Effector CD8-positive, alpha-beta T cell (primary cell): ENCODE measurements around the gene EIF1.
A peak's percentile ranks its signal among the peaks of the same experiment; 100 is the strongest.
"Not testable (repeated sequence)": the region's sequence is repeated elsewhere in the genome, so short reads cannot be mapped to it uniquely, and the experiment has no call there.

Experiments used
- DNase-seq: peaks from one replicate; lab custom pipeline; 2025; lab: John Stamatoyannopoulos, UW

Gene EIF1

GRCh38 chr17:41655611-41656111 lies 33.0 kb upstream of the EIF1 start:
- DNase-seq, result no peak

- no peak for DNase-seq
Measured at GRCh38 chr17:41656249-41657023, 32.2 kb upstream of the EIF1 start.

DNA sequence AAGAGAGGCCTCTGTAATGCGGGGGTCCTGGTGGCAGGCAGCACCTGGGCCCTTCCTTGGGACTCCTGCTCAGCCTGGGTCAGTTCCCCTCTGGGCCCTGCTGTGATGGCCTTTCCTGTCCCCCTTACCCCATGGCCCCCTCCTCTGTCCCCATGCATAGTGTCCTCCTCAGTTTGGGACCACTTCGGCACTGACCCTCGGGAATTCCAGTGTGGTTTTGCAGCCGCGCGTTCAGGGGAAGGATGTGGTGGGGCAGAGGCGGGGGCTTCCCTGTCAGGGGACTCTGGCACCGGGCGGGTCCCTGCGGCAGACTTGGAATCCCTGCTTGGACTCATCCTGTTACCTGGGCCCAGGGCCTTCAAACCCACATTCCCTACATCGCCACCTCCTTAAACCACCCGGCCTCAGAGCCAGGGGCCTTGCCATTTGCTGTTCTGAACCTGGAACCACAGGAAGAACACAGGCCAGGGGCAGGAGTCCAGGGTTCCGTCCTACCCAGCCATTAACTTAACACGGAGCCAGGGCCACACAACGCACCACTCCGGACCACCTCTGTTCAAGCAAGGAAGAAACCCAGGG lies 31.4 kb upstream of the EIF1 start:
- no peak for DNase-seq

GRCh38 chr17:41657936-41658335 lies 30.7 kb upstream of the EIF1 start:
- no peak for DNase-seq

DNA sequence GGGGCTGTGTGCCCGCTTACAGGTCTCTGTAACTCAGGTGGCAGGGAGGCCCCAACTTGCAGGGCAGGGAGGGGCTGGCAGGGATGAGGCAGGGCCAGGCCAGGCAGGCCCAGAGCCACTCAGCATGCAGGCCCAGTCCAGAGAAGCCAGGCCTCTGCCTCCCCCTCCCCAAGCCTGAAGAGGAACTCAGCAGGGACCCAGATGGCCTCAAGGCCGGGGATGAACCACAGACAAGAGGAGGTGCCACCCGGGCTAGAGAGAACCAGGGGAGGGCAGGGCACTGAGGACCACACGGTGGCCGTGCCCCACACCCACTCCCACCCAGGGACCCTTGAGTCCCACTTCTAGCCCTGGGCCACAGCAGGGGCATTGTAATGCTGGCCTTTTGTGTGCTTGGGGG lies 29.8 kb upstream of the EIF1 start:
- DNase-seq, result no peak

GRCh38 chr17:41659427-41660212 lies 29.1 kb upstream of the EIF1 start:
- DNase-seq, result no peak

DNA sequence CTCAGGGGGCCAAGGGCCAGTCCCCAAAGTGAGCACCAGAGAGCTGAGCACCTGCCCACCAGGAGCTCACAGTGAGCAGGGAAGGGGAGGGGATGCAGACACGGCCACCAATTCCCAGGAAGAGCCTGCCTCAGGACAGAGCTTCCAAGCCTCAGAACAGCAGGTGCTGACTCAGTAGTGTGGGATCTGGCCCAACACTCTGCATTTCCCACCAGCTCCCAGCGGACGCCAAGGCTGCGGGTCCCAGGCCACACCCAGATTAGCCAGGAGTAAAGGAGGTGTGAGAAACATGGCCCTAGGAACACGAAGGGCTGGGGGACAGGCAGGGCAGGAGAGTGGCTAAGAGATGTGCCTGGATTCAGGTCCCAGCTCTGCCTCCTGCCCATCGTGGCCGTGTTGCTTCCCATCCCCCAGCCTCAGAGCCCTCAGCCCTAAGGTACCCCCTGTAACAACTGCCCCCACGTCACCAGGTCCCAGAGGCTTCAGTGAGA lies 28.4 kb upstream of the EIF1 start:
- DNase-seq, result no peak

GRCh38 chr17:41663451-41664171 lies 25.1 kb upstream of the EIF1 start:
- DNase-seq, result no peak

- DNase-seq, result no peak
Measured at GRCh38 chr17:41664172-41664457, 24.6 kb upstream of the EIF1 start.

- no peak for DNase-seq
Measured at GRCh38 chr17:41664587-41665565, 23.8 kb upstream of the EIF1 start.

DNA sequence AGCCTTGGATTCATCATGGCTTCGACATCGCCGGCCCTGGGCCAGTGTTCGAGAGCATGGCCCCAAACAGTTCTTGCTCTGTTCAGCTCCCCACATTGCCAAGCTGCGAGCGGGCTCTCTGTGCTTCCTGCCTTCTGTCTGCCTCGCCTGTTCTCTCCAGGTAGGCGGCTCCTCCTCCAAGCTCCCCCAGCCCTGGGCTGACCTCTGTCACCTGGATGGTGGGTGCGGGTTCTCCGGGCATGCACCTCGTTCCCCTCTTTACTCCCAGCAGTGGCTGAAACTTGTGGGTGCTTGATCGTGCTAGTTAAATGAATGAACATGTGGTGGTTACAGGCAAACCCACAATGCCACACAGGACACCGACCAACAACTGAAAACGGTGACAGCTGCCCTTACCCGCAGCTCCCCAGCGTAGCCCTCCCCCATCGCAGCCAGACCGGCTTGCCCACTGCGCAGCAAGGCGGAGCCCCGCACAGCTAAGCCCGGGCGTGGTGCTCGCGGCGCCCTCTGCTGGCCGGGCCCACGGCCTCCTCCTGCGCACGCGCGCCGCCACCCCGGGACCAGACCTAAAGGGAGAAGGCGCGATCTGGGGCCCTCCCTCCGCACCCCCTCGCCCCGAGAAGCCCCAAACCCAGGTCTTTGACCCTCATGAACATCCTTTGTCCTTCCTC lies 23.0 kb upstream of the EIF1 start:
- peak; percentile 82 for DNase-seq

- peak; percentile 73 for DNase-seq
Measured at GRCh38 chr17:41666237-41666641, 22.4 kb upstream of the EIF1 start.

GRCh38 chr17:41666708-41667279 lies 21.9 kb upstream of the EIF1 start:
- DNase-seq, result peak; percentile 82

- no peak for DNase-seq
Measured at GRCh38 chr17:41667280-41668041, 21.2 kb upstream of the EIF1 start.

DNA sequence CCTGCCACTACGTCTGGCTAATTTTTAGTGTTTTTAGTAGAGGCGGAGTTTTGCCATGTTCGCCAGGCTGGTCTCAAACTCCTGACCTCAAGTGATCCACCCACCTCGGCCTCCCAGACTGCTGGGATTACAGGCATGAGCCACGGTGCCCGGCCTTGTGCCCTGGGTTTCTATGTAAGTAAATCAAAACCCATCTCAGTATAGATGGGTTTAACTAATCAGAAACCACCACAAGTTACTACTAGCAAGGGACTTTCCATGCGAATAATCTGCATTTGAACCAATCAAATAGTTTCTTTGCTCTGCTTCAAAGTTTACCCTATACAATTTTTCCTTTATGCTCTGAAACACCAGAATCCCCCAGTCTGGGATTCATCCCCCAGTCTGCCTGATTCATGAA lies 16.5 kb upstream of the EIF1 start:
- no peak for DNase-seq

DNA sequence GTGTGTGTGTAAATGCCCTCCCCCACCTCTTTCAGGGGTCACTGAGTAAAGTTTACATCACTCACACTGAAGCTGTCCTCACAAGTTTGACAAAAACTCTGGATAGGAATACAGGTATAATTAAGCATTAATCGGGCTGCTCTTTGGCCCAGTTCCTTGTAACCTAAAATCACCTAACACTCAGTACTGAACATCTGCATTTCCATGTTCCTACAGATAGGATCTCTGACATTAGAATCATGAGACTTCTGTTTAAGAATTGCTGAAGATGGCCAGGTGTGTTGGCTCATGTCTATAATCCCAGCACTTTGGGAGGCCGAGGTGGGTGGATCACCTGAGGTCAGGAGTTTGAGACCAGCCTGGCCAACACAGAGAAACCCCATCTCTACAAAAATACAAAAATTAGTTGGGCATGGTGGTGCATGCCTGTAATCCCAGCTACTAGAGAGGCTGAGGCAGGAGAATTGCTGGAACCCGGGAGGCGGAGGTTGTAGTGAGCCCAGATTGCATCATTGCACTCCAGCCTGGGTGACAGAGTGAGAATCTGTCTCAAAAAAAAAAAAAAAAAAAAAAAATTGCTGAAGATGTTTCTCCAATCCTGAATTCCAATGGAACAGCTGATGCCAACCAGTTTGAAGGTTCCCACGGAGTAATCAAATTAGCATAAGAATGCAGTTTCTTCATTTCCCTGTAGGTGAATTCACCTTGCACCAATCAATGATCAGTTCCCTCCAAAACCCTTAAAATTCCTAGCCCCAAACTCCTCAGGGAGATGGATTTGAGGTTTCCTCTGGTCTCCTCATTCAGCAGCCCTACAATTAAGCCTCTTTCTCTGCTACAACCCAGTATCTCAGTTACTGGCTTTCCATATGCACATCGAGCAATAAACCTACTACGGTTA lies 13.3 kb upstream of the EIF1 start:
- not testable (repeated sequence) for DNase-seq

DNA sequence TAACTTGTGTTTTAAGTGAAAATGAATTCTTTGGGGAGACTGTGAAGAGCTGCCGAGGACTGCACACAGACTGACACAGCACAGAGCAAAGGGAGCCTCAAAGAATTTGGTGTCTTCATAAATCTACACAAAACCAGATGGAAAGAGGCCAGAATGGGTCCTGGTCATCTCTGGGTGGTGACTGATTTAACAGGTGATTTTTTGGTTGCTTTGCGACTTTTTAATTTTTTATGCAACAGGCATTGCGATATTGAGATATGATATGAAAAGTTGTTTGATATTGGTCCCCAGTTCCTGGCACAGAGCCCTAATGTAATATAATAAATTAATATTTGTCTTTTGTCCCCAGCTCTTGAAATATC lies 12.6 kb upstream of the EIF1 start:
- no peak for DNase-seq

GRCh38 chr17:41678411-41678906 lies 10.2 kb upstream of the EIF1 start:
- no peak for DNase-seq
